CD14-positive monocyte (primary cell): ENCODE measurements around the gene ATRX. TPM values are rescaled to one million over a fixed set of nuclear protein-coding genes. Genes with fewer than 3 reads are reported as not detected.
A peak's percentile ranks its signal among the peaks of the same experiment; 100 is the strongest.

Experiments
- DNase-seq, 3 donors: peaks; one replicate each; pipeline ENCODE4 v3.0.0-alpha.2; 2011 to 2022
- H2AFZ ChIP-seq: 2 replicates; pipeline ENCODE4 v1.6.0; 2012; ENCODE audit warnings: mild to moderate bottlenecking, low read depth, low read length, inconsistent platforms; ENCODE audit not compliant: insufficient read depth, poor library complexity, severe bottlenecking
- H3K27ac ChIP-seq, 2 donors: 1 replicate in 1 of 2; 2 replicates in 1 of 2; pipeline ENCODE4 v1.5.1; 2012 to 2013; ENCODE audit warnings: low read length in 2 of 2, control low read depth in 1 of 2, inconsistent platforms in 1 of 2, low read depth in 1 of 2, mild to moderate bottlenecking in 1 of 2
- H3K27me3 ChIP-seq, 2 donors: one replicate each; pipeline versions ENCODE4 v1.6.0 to v1.6.1; 2011 to 2013; ENCODE audit warnings: low read length in 2 of 2; ENCODE audit not compliant: control insufficient read depth in 2 of 2, insufficient read depth in 2 of 2
- H3K36me3 ChIP-seq, 2 donors: replicated peaks in 1 of 2; 1 replicate in 1 of 2; 2 replicates in 1 of 2; pipeline versions ENCODE4 v1.5.1 to v1.6.1; 2012 to 2013; ENCODE audit warnings: low read length in 2 of 2, control low read depth in 1 of 2, inconsistent platforms in 1 of 2, mild to moderate bottlenecking in 1 of 2; ENCODE audit not compliant: insufficient read depth in 2 of 2, control insufficient read depth in 1 of 2
- H3K4me1 ChIP-seq, 2 donors: 1 replicate in 1 of 2; 2 replicates in 1 of 2; pipeline versions ENCODE4 v1.5.1 to v1.6.1; 2012 to 2013; ENCODE audit warnings: low read length in 2 of 2, control low read depth in 1 of 2, inconsistent platforms in 1 of 2, mild to moderate bottlenecking in 1 of 2, moderate library complexity in 1 of 2; ENCODE audit not compliant: insufficient read depth in 2 of 2, control insufficient read depth in 1 of 2
- H3K4me2 ChIP-seq: replicated peaks from 2 replicates; pipeline ENCODE3; 2012; ENCODE audit warnings: low read length, moderate library complexity, mild to moderate bottlenecking; ENCODE audit not compliant: poor library complexity, severe bottlenecking; ENCODE audit errors: extremely low read depth
- H3K4me3 ChIP-seq, 3 experiments: fragments of 200-600 bp in 1 of 3; sonication (generic) in 1 of 3; replicated peaks in 1 of 3; 1 replicate in 2 of 3; 2 replicates in 1 of 3; pipeline ENCODE4 v1.5.1; 2011 to 2013; ENCODE audit warnings: low read length in 3 of 3, mild to moderate bottlenecking in 3 of 3, control low read depth in 2 of 3, low read depth in 2 of 3, inconsistent platforms in 1 of 3, moderate library complexity in 1 of 3
- H3K79me2 ChIP-seq: 2 replicates; pipeline ENCODE4 v1.6.0; 2012; ENCODE audit warnings: mild to moderate bottlenecking, control low read depth, inconsistent platforms, low read length, moderate library complexity; ENCODE audit not compliant: insufficient read depth
- H3K9ac ChIP-seq: 2 replicates; pipeline ENCODE4 v1.6.0; 2017; ENCODE audit warnings: low read length, mild to moderate bottlenecking; ENCODE audit not compliant: insufficient read depth, poor library complexity, severe bottlenecking
- H3K9me3 ChIP-seq, 2 donors: replicated peaks in 1 of 2; 1 replicate in 1 of 2; 2 replicates in 1 of 2; pipeline versions ENCODE4 v1.5.1 to v1.6.1; 2012 to 2013; ENCODE audit warnings: low read length in 2 of 2, control low read depth in 1 of 2; ENCODE audit not compliant: control insufficient read depth in 1 of 2, insufficient read depth in 1 of 2
- H4K20me1 ChIP-seq: 2 replicates; pipeline ENCODE4 v1.6.0; 2012; ENCODE audit warnings: mild to moderate bottlenecking, low read length, control low read depth, moderate library complexity; ENCODE audit not compliant: insufficient read depth
- H3K27ac Mint-ChIP-seq, 7 donors: one replicate each; pipeline ENCODE4 v1.8.0; 2020; ENCODE audit warnings: mild to moderate bottlenecking in 7 of 7, mixed read lengths in 7 of 7, moderate library complexity in 6 of 7, inconsistent platforms in 2 of 7
- H3K27me3 Mint-ChIP-seq, 3 donors: one replicate each; pipeline ENCODE4 v1.8.0; 2021 to 2022; ENCODE audit warnings: low read depth in 3 of 3, mild to moderate bottlenecking in 3 of 3, mixed read lengths in 3 of 3, moderate library complexity in 3 of 3, inconsistent platforms in 1 of 3
- H3K36me3 Mint-ChIP-seq, 2 donors: one replicate each; pipeline ENCODE4 v1.8.0; 2020; ENCODE audit warnings: mixed read lengths in 2 of 2, inconsistent platforms in 1 of 2, mild to moderate bottlenecking in 1 of 2
- H3K4me1 Mint-ChIP-seq: one replicate; pipeline ENCODE4 v1.8.0; 2020; ENCODE audit warnings: mild to moderate bottlenecking, mixed read lengths
- H3K4me3 Mint-ChIP-seq, 2 donors: one replicate each; pipeline ENCODE4 v1.8.0; 2020; ENCODE audit warnings: mild to moderate bottlenecking in 2 of 2, mixed read lengths in 2 of 2, moderate library complexity in 1 of 2
- H3K9me3 Mint-ChIP-seq, 7 donors: one replicate each; pipeline ENCODE4 v1.8.0; 2020 to 2022; ENCODE audit warnings: mixed read lengths in 7 of 7, mild to moderate bottlenecking in 6 of 7, moderate library complexity in 6 of 7, inconsistent platforms in 2 of 7
- WGBS: methylation state at CpG from one replicate; pipeline ENCODE4 v1.1.5; 2013; ENCODE audit warnings: missing lambda C conversion rate; ENCODE audit not compliant: insufficient coverage; 5-methylcytosine and 5-hydroxymethylcytosine counted together
- intact Hi-C, 2 donors: fragments of 100-400 bp; cut with micrococcal nuclease; formaldehyde crosslinking; loops; one replicate each; pipeline versions ENCODE4 v1.15.0 to v1.15.1; 2023
- polyA plus RNA-seq, 3 donors: library from polyadenylated mRNA; depleted of rRNA in 1 of 3; unstranded in 2 of 3; stranded (reverse) in 1 of 3; fragments of 300-500 nt in 2 of 3; fragments of >200 nt in 1 of 3; fragmentation: Illumina TruSeq in 2 of 3; gene quantifications; 1 replicate in 2 of 3; 2 replicates in 1 of 3; pipeline ENCODE4 v1.2.3, GENCODE V29; 2012 to 2021
- TF ChIP-seq, protein P1 (sequence below): fragments of 200-600 bp; IDR thresholded peaks from one replicate; pipeline ENCODE4 v1.8.0; 2022; ENCODE audit warnings: antibody characterized with exemption, mild to moderate bottlenecking

The ATRX gene
- polyA plus RNA-seq, 3 donors: 8.6 to 18.3 (median 17.3) TPM

DNA sequence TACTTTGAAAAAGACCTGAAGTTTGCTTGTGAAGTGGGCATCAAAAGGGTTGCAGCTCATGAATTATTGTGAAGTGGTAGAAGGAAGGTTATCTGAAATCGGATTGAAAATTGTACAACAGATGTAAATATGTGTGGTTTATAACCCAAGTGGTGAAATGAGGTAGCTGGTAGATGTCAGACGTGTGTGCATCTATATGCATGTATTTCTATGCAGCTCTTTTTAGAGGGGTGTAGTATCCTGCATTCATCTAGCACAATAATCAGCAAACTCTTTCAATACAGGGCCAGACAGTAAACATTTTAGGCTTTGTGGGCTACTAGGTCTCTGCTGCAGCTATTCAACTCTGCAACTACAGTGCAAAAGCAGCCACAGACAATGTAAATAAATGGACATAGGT is 9.4 kb downstream of the ATRX start:
- no peak for DNase-seq
- Mint-ChIP-seq H3K36me3 (peaks cover 0 to 1% of the 10 kb centered on the region in 2 donors), H3K27ac (peak overlapping the region in 2 of 7 donors; percentile 43 to 64), H3K4me3 (peak overlapping the region in 1 of 2 donors; percentile 53), H3K9me3 (peaks cover 0 to 5% (median 0%) of the 10 kb centered on the region in 7 donors), H3K4me1 (peaks cover 24% of the 10 kb centered on the region), H3K27me3 (no peaks in the 10 kb centered on the region)
- Histone ChIP-seq H3K4me2 (peak overlapping the region; percentile 2), H2AFZ (no peak overlapping the region), H3K9me3 (no peaks in the 10 kb centered on the region), H3K36me3 (no peaks in the 10 kb centered on the region), H3K4me3 (no peak overlapping the region), H3K27me3 (no peaks in the 10 kb centered on the region), H4K20me1 (peaks cover 83% of the 10 kb centered on the region), H3K9ac (no peak overlapping the region), H3K4me1 (peaks cover 7 to 13% of the 10 kb centered on the region in 2 donors), H3K79me2 (peaks cover 99% of the 10 kb centered on the region), H3K27ac (no peak overlapping the region)
- intact Hi-C loops: no loop called here
- TF ChIP-seq, protein P1, sequence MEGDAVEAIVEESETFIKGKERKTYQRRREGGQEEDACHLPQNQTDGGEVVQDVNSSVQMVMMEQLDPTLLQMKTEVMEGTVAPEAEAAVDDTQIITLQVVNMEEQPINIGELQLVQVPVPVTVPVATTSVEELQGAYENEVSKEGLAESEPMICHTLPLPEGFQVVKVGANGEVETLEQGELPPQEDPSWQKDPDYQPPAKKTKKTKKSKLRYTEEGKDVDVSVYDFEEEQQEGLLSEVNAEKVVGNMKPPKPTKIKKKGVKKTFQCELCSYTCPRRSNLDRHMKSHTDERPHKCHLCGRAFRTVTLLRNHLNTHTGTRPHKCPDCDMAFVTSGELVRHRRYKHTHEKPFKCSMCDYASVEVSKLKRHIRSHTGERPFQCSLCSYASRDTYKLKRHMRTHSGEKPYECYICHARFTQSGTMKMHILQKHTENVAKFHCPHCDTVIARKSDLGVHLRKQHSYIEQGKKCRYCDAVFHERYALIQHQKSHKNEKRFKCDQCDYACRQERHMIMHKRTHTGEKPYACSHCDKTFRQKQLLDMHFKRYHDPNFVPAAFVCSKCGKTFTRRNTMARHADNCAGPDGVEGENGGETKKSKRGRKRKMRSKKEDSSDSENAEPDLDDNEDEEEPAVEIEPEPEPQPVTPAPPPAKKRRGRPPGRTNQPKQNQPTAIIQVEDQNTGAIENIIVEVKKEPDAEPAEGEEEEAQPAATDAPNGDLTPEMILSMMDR: no peak
- WGBS: 0% methylated on average over 1 of the region's 2 CpGs

DNA sequence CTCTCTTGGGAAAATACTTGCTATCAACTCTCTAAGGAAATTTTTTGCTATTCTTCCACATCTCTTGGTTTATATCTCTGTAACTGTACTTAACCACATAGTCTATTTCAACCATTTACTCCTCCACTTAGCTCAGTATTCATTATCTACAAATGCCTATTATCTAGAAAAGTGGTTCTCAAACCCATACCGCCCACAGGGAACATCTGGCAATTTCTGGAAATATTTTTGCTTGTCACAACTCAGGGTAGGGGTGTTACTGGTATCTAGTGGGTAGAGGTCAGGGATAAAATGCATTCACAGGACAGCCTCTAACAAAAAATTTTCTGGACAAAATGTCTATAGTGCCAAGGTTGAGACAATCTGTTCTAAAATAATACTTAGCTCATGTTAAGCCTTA is 14.4 kb downstream of the ATRX start:
- Mint-ChIP-seq H3K27me3 (no peaks in the 10 kb centered on the region), H3K9me3 (peaks cover 0 to 2% (median 0%) of the 10 kb centered on the region in 7 donors), H3K4me3 (no peak overlapping the region), H3K27ac (peak overlapping the region in 1 of 7 donors; percentile 21), H3K36me3 (peaks cover 3 to 7% of the 10 kb centered on the region in 2 donors), H3K4me1 (peaks cover 24% of the 10 kb centered on the region)
- Histone ChIP-seq H3K27ac (no peak overlapping the region), H3K4me3 (no peak overlapping the region), H3K9me3 (no peaks in the 10 kb centered on the region), H3K4me2 (no peak overlapping the region), H4K20me1 (peaks cover 75% of the 10 kb centered on the region), H3K79me2 (peaks cover 95% of the 10 kb centered on the region), H3K9ac (no peak overlapping the region), H3K4me1 (peaks cover 6 to 9% of the 10 kb centered on the region in 2 donors), H3K27me3 (no peaks in the 10 kb centered on the region), H3K36me3 (no peaks in the 10 kb centered on the region), H2AFZ (no peak overlapping the region)
- TF ChIP-seq, protein P1: no peak
- no CpG with 5 or more reads among the region's 1 CpG for WGBS
- intact Hi-C loops: no loop called here
- DNase-seq: no peak
